H1 (cell line): ENCODE measurements around the gene EIPR1. TPM values are rescaled to one million over a fixed set of nuclear protein-coding genes. Genes with fewer than 3 reads are reported as not detected.

Experiments used
- CTCF ChIA-PET: fragments of 300-600 bp; sonication (Branson Sonifier 250); formaldehyde crosslinking; loops from one replicate; lab custom pipeline; 2021; ENCODE audit not compliant: partially characterized antibody; lab: Charles Lee
- POLR2A ChIA-PET: fragments of 300-600 bp; sonication (Branson Sonifier 250); formaldehyde crosslinking; loops from one replicate; lab custom pipeline; 2021; ENCODE audit warnings: inconsistent platforms; ENCODE audit not compliant: partially characterized antibody; lab: Charles Lee
- DNase-seq, 2 experiments: peaks; one replicate each; pipeline versions ENCODE4 v3.0.0 to v3.0.0-alpha.2; 2010 to 2022; ENCODE audit warnings: low spot score in 2 of 2, low read depth in 1 of 2, mixed read lengths in 1 of 2
- FAIRE-seq: peaks from 2 replicates; lab custom pipeline; 2011; peaks lifted over from hg19 to GRCh38; lab: Jason Lieb, UNC
- H2AFZ ChIP-seq: 2 replicates; pipeline ENCODE4 v1.8.1; 2012; ENCODE audit warnings: low read length, inconsistent platforms
- H2AK5ac ChIP-seq: 2 replicates; pipeline ENCODE4 v1.6.1; 2013; ENCODE audit warnings: low read depth, low read length
- H2BK120ac ChIP-seq: replicated peaks from 2 replicates; pipeline ENCODE3; 2013; ENCODE audit warnings: low read depth, low read length, inconsistent platforms
- H2BK12ac ChIP-seq: 2 replicates; pipeline ENCODE4 v1.6.1; 2013; ENCODE audit warnings: low read depth, low read length
- H2BK15ac ChIP-seq: 2 replicates; pipeline ENCODE4 v1.6.1; 2013; ENCODE audit warnings: low read length
- H2BK20ac ChIP-seq: 2 replicates; pipeline ENCODE4 v1.6.1; 2013; ENCODE audit warnings: low read length
- H2BK5ac ChIP-seq: 2 replicates; pipeline ENCODE4 v1.6.1; 2013; ENCODE audit warnings: low read depth, low read length
- H3K14ac ChIP-seq: 2 replicates; pipeline ENCODE4 v1.6.1; 2013; ENCODE audit warnings: inconsistent platforms; ENCODE audit not compliant: insufficient read length
- H3K18ac ChIP-seq: 2 replicates; pipeline ENCODE4 v1.6.1; 2013; ENCODE audit warnings: low read length; ENCODE audit errors: extremely low read depth
- H3K23ac ChIP-seq: 2 replicates; pipeline ENCODE4 v1.6.1; 2013; ENCODE audit warnings: inconsistent platforms; ENCODE audit not compliant: insufficient read length
- H3K23me2 ChIP-seq: 2 replicates; pipeline ENCODE4 v1.6.1; 2013; ENCODE audit warnings: low read depth, low read length
- H3K27ac ChIP-seq: 2 replicates; pipeline ENCODE4 v1.6.1; 2011; ENCODE audit warnings: low read depth, low read length, inconsistent platforms
- H3K27me3 ChIP-seq, 4 experiments: replicated peaks in 1 of 4; 1 replicate in 1 of 4; 2 replicates in 3 of 4; pipeline versions ENCODE4 v1.6.1 to v1.8.1; 2011 to 2013; ENCODE audit warnings: low read length in 3 of 4, mild to moderate bottlenecking in 3 of 4, inconsistent platforms in 2 of 4, mixed read lengths in 2 of 4, moderate library complexity in 1 of 4; ENCODE audit not compliant: control insufficient read depth in 3 of 4, insufficient read depth in 3 of 4; ENCODE audit errors: extremely low read depth in 1 of 4
- H3K36me3 ChIP-seq, 4 experiments: 2 replicates each; pipeline versions ENCODE4 v1.6.1 to v1.8.1; 2011 to 2013; ENCODE audit warnings: mild to moderate bottlenecking in 4 of 4, low read length in 3 of 4, moderate library complexity in 2 of 4, control low read depth in 1 of 4, inconsistent platforms in 1 of 4; ENCODE audit not compliant: insufficient read depth in 4 of 4, control insufficient read depth in 2 of 4
- H3K4ac ChIP-seq: replicated peaks from 2 replicates; pipeline ENCODE3; 2013; ENCODE audit warnings: low read length, low read depth, mixed read lengths, inconsistent platforms; ENCODE audit not compliant: insufficient read length
- H3K4me1 ChIP-seq, 4 experiments: replicated peaks in 1 of 4; 1 replicate in 1 of 4; 2 replicates in 3 of 4; pipeline versions ENCODE4 v1.6.1 to v1.8.1; 2011 to 2013; ENCODE audit warnings: low read length in 3 of 4, inconsistent platforms in 2 of 4, mixed read lengths in 1 of 4; ENCODE audit not compliant: insufficient read depth in 4 of 4, control insufficient read depth in 3 of 4
- H3K4me2 ChIP-seq, 2 experiments: 2 replicates each; pipeline versions ENCODE4 v1.6.1 to v1.8.1; 2011 to 2013; ENCODE audit warnings: low read depth in 2 of 2, low read length in 2 of 2, control low read depth in 1 of 2, inconsistent platforms in 1 of 2, mild to moderate bottlenecking in 1 of 2; ENCODE audit not compliant: insufficient read depth in 1 of 2
- H3K4me3 ChIP-seq, 4 experiments: fragments of 200-600, 300-600 bp in 1 of 4; sonication (generic), shearing (Covaris generic), sonication (Bioruptor Twin) in 1 of 4; 2 replicates each; pipeline versions ENCODE4 v1.5.1 to v1.8.1; 2011 to 2016; ENCODE audit warnings: low read length in 4 of 4, low read depth in 3 of 4, control low read depth in 2 of 4, inconsistent platforms in 2 of 4, mild to moderate bottlenecking in 2 of 4, mixed read lengths in 1 of 4, moderate library complexity in 1 of 4; ENCODE audit not compliant: insufficient read depth in 2 of 4; ENCODE audit errors: extremely low read depth in 1 of 4
- H3K56ac ChIP-seq: replicated peaks from 2 replicates; pipeline ENCODE3; 2013; ENCODE audit warnings: low read depth, mild to moderate bottlenecking, mixed read lengths, low read length, inconsistent platforms; ENCODE audit not compliant: insufficient read length
- H3K79me1 ChIP-seq: 2 replicates; pipeline ENCODE4 v1.6.1; 2013; ENCODE audit warnings: low read depth, low read length, control low read depth
- H3K79me2 ChIP-seq, 2 experiments: 2 replicates each; pipeline versions ENCODE4 v1.6.1 to v1.8.1; 2012 to 2013; ENCODE audit warnings: low read length in 2 of 2, mild to moderate bottlenecking in 2 of 2, inconsistent platforms in 1 of 2; ENCODE audit not compliant: insufficient read depth in 2 of 2, control insufficient read depth in 1 of 2
- H3K9ac ChIP-seq, 4 experiments: replicated peaks in 1 of 4; 1 replicate in 1 of 4; 2 replicates in 3 of 4; pipeline versions ENCODE4 v1.6.1 to v1.8.1; 2011 to 2013; ENCODE audit warnings: low read depth in 3 of 4, low read length in 3 of 4, control low read depth in 2 of 4, mild to moderate bottlenecking in 2 of 4, moderate library complexity in 2 of 4, inconsistent platforms in 1 of 4; ENCODE audit errors: extremely low read depth in 1 of 4
- H3K9me3 ChIP-seq, 2 experiments: 2 replicates each; pipeline versions ENCODE4 v1.6.1 to v1.8.1; 2012 to 2013; ENCODE audit warnings: mild to moderate bottlenecking in 2 of 2, moderate library complexity in 2 of 2, control low read depth in 1 of 2, inconsistent platforms in 1 of 2, low read depth in 1 of 2, low read length in 1 of 2, mixed read lengths in 1 of 2; ENCODE audit not compliant: insufficient read depth in 2 of 2
- H4K20me1 ChIP-seq, 2 experiments: replicated peaks in 1 of 2; 2 replicates each; pipeline versions ENCODE3 to v1.8.1; 2011 to 2013; ENCODE audit warnings: inconsistent platforms in 2 of 2, low read length in 2 of 2, mild to moderate bottlenecking in 1 of 2; ENCODE audit not compliant: insufficient read depth in 2 of 2, control insufficient read depth in 1 of 2
- H4K5ac ChIP-seq: 2 replicates; pipeline ENCODE4 v1.6.1; 2013; ENCODE audit warnings: low read length, low read depth, mixed read lengths, inconsistent platforms; ENCODE audit not compliant: insufficient read length
- H4K8ac ChIP-seq: 2 replicates; pipeline ENCODE4 v1.8.0; 2013; ENCODE audit warnings: mild to moderate bottlenecking, moderate library complexity, low read length, inconsistent platforms; ENCODE audit not compliant: insufficient read depth; ENCODE audit errors: extremely low read depth
- H4K91ac ChIP-seq: replicated peaks from 2 replicates; pipeline ENCODE3; 2013; ENCODE audit warnings: low read length, mixed read lengths, inconsistent platforms; ENCODE audit not compliant: insufficient read length
- NRF1 ChIP-seq: IDR thresholded peaks from 2 replicates; pipeline ENCODE4 v1.6.1; 2011; ENCODE audit warnings: mild to moderate bottlenecking, low read depth, low read length, improper control_type of control experiment
- TCF12 ChIP-seq: IDR thresholded peaks from 2 replicates; pipeline ENCODE4 v1.6.1; 2011; ENCODE audit warnings: low read depth, mild to moderate bottlenecking, low read length
- WGBS, 2 experiments: shearing (Covaris generic) in 1 of 2; methylation state at CpG; one replicate each; pipeline versions ENCODE4 v1.1.6 to v1.1.7; 2013 to 2015; ENCODE audit warnings: low lambda C conversion rate in 2 of 2, mixed read lengths in 2 of 2, inconsistent platforms in 1 of 2, low coverage in 1 of 2, missing lambda C conversion rate in 1 of 2; ENCODE audit not compliant: insufficient replicate concordance in 2 of 2, insufficient coverage in 1 of 2, insufficient read length in 1 of 2; ENCODE audit errors: extremely low coverage in 1 of 2, missing lambda C conversion rate in 1 of 2; 5-methylcytosine and 5-hydroxymethylcytosine counted together
- polyA plus RNA-seq, 7 experiments: library from polyadenylated mRNA; depleted of rRNA in 3 of 7; stranded (reverse) in 5 of 7; unstranded in 2 of 7; fragments of >200 nt in 5 of 7; fragments of 200-250 nt in 2 of 7; gene quantifications; 1 replicate in 5 of 7; 2 replicates in 1 of 7; 4 replicates in 1 of 7; pipeline versions ENCODE4 v1.2.1 to v1.2.3, GENCODE V29; 2011 to 2013; ENCODE audit warnings: missing spikeins in 2 of 7, mixed read lengths in 2 of 7
- total RNA-seq: library from RNA; stranded (reverse); fragmentation: NEBNext Ultra II Directional; extraction: Animal tissue kit (Norgen Biotek cat#: 25700); gene quantifications from 2 replicates; pipeline ENCODE4 v1.2.1, GENCODE V29; 2021
- TF ChIP-seq, protein P1 (sequence below): IDR thresholded peaks from 2 replicates; pipeline ENCODE4 v1.6.1; 2012; ENCODE audit warnings: inconsistent platforms

The EIPR1 gene
- total and polyA plus RNA-seq, 2 of the 8 experiments (the other 6 are each of a cell fraction or from before 2014, with no cell fraction given): 26.3 to 56.4 TPM

DNA sequence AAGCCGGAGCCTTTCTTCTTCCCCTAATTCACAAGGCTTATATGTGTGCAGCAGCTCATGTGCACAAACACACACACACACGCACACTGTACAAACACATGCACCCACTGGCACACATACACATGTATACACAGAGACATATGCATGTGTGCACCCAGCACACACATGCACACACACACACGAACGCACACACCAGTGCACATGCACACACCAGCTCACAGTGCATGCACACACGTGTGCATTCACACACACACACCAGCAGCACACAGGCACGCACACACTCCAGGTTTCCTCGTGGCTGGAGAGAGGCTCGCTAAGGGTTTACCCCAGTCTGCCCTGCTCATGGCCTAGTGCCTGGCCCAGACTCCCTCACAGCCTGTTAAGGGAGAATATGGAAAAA, 234.0 kb downstream of the EIPR1 start:
- H3K27me3 ChIP-seq: no peaks in the 10 kb centered on the region
- no peak overlapping the region for H2BK5ac ChIP-seq
- no peak overlapping the region for H2AFZ ChIP-seq
- H2BK15ac ChIP-seq: peak overlapping the region; percentile 47; the same call in 1 of the 2 replicates
- ChIA-PET CTCF (interaction anchor here (1.3 to 1.8 kb wide), 2 partner anchors 19 to 35 kb away, joined by 4 to 5 read pairs; no protein-coding TSS in a partner anchor), POLR2A (interaction anchor here (1.0 kb wide), 1 partner anchor 8 kb away, joined by 3 read pairs; no protein-coding TSS in a partner anchor)
- no peak overlapping the region for H3K56ac ChIP-seq
- H3K18ac ChIP-seq: no peak overlapping the region
- no peaks in the 10 kb centered on the region for H3K36me3 ChIP-seq
- no peaks in the 10 kb centered on the region; a peak in 1 of 4 replicates for H3K9me3 ChIP-seq
- DNase-seq (no peak), FAIRE-seq (no peak)
- 79% methylated on average over 8 of the region's 8 CpGs; no CpG with 5 or more reads in 1 of the 2 experiments for WGBS, 2 experiments
- no peak overlapping the region for H2BK120ac ChIP-seq
- no peak overlapping the region for H2BK20ac ChIP-seq
- no peaks in the 10 kb centered on the region for H3K79me2 ChIP-seq
- peak overlapping the region; percentile 72 for H3K4ac ChIP-seq
- no peaks in the 10 kb centered on the region for H4K20me1 ChIP-seq
- no peak overlapping the region for H3K14ac ChIP-seq
- no peak overlapping the region; the same call in 1 of the 2 replicates for H4K8ac ChIP-seq
- no peak overlapping the region; the same call in 1 of the 2 replicates for H2BK12ac ChIP-seq
- no peak overlapping the region for H3K27ac ChIP-seq
- no peaks in the 10 kb centered on the region for H3K79me1 ChIP-seq
- no peak overlapping the region for H4K91ac ChIP-seq
- no peak overlapping the region for H3K9ac ChIP-seq
- no peak overlapping the region for H3K4me2 ChIP-seq
- H2AK5ac ChIP-seq: no peak overlapping the region
- H3K23ac ChIP-seq: no peak overlapping the region
- no peak overlapping the region for H3K4me3 ChIP-seq
- H3K23me2 ChIP-seq: no peaks in the 10 kb centered on the region
- no peak overlapping the region for H4K5ac ChIP-seq
- peaks cover 0 to 2% (median 0%) of the 10 kb centered on the region in 4 experiments; a peak in 1 of 7 replicates for H3K4me1 ChIP-seq
- TF ChIP-seq TCF12 (no peak), NRF1 (no peak)
- TF ChIP-seq, protein P1, sequence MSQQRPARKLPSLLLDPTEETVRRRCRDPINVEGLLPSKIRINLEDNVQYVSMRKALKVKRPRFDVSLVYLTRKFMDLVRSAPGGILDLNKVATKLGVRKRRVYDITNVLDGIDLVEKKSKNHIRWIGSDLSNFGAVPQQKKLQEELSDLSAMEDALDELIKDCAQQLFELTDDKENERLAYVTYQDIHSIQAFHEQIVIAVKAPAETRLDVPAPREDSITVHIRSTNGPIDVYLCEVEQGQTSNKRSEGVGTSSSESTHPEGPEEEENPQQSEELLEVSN: no peak
